ENCODE measurements around the gene DNAAF1.
"Not testable (repeated sequence)": the region's sequence is repeated elsewhere in the genome, so short reads cannot be mapped to it uniquely, and the experiment has no call there.

DNAAF1 gene

DNA sequence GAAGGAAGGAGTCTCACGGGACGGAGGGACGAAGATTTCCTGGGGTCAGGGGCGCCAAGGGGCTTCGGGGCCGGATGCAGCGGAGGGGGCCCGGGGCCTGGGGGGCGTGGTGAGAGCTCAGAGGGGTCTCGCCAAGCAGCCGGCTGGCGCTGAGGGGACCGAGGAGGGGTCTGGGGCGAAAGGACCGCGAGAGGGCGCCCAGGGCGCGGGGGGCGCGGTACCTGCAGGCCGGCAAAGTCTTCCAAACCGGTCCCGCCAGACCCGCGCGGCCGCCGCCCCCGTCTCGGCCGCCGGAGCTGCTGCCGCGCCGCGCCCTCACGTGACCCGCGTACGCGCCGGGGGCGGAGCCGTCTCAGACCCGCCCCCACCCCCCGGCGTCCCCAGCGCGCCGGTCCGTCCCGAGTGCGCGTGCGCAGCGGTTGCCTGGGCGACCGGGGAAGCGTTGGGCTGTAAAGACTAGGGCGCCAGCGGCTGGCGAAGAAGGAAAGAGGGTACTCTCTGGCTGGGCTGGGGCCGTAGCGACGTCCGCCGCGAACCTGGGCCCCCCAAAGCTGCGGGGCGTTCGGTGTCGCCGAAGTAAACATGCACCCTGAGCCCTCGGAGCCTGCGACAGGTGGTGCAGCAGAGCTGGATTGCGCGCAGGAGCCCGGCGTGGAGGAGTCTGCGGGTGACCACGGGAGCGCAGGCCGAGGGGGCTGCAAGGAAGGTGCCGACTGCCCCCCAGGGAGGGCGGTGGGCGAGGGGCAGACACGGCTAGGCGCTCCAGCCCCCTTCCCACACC, at the start of gene DNAAF1, which contains the start of gene HSDL1:
Gene DNAAF1 (plus strand): TSS at position 450 of the 781 bp plus-strand sequence. CDS start 133 bp downstream, at position 583.
Gene HSDL1 (minus strand): TSS at position 319 of the 781 bp plus-strand sequence. CDS start 13,856 bp downstream, outside the sequence.
- peak; percentile 80 for DNase-seq

DNA sequence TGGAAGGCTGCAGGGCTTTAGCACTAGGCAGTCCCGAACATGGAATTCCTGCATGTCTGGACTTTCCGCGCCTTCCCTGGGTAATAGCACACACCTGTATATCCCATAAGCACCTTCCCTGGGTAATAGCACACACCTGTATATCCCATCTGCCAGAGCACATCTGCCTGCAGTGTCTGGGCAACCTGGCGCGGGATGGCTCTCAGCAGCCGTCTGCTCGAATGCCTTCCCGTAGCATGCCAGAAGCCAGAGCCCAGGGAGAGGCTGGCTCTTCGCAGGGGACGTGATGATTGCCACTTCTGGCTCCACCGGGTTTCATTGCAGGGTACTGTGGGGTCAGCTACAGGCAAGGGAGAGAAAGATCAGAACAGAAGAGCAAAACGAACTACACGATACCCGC, 49.6 kb upstream of the DNAAF1 start:
- DNase-seq: no peak

DNA sequence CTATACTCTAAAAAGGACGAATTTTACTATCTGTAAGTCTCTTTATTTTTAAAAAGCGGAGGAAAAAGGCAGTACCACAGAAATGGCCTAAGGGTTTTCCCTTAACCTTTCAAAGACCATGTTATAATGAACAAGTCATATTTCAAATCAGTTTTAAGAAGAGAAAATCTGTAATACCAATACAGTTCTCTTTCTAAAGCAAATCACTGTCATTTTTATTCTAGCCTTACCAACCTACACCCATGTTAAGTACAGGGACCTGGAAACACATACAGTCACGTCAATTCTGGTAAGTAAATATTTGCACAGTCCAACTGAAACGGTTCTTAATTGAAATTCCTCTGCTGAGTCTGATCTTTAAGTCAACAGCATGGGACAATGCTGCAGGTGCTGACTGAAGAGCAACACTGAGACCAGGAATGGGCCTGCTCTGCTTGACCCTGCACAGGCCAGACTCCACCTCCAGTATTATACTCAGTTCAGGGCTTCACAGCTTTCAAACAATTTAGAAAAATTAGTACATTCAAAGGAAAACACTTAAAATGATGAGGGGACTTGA, 48.6 kb upstream of the DNAAF1 start:
- no peak for DNase-seq

DNA sequence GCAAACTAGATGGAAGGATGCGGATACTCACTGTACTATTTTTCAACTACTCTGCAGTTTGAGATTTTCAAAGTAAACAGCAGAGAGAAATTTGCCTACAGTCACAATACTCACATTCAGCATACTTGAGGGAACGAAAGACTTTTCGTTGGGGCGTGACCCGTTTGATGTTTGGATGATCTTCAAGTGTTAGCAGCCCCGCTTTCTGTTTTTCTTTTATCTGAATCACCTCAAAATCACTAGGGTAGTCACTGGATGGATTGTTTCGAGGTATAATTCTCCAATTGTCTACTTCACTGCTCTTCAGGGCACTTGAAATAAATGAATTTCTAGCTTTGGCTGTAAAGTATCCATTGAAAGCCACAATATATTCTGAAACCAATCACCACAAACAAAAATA, 46.2 kb upstream of the DNAAF1 start:
- no peak for DNase-seq

DNA sequence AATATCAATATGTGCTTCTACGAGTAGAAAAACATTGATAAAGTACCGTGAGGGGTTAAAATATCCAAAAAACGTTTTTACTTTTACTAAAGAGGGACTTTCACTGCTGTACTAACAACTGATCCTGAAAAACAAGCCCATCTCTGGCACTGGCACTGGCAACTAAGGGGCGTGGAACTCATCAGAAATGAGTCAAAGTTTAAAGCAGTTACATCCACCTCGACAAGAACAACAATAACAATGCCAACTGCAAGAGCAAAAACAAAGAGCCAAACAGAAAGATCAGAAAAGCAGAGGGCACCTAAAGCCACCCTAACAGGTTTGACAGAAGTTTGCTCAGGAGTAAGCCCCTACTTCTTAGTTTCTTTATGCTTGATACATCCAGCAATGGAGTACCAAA, 41.4 kb upstream of the DNAAF1 start:
- DNase-seq: no peak

DNA sequence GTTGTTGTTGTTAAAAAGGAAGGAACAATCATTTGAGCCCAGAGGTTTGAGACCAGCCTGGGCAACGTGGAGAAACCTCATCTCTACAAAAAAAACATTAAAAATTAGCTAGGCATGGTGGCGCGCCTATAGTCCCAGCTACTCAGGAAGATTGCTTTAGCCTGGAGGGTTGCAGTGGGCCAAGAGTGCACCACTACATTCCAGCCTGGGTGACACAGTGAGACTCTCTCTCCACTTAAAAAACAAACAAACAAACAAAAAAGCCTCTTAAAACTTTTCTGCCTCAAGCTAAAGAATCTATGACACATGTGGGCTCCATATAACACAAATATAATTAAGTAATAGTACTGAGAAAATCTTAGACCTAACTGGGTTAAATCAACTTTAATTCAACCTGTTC, 40.9 kb upstream of the DNAAF1 start:
- DNase-seq: no peak

DNA sequence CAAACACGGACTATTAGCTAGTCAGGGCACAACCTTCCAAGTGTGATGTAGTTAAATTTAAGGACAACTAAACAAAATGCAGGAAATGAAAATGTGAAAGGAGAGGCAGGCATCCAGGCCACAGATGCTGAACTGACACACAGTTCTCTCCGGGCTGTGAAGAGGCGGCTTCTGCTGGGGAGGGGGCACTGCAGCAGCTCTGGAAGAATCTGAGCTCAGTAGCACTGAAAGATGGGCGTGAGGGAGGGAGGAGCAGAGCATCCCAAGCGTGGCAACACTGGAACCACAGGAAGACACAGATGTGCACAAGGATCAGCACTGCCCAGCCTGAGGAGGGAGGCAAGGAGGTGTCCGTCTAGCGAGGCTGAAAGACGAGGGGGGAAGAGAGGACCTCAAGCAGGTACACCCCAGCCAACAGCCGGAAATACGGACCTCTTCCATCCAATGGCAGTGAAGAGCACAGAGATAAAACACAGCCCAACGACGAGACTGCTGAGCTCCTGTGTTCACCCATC, 39.8 kb upstream of the DNAAF1 start:
- no peak for DNase-seq

DNA sequence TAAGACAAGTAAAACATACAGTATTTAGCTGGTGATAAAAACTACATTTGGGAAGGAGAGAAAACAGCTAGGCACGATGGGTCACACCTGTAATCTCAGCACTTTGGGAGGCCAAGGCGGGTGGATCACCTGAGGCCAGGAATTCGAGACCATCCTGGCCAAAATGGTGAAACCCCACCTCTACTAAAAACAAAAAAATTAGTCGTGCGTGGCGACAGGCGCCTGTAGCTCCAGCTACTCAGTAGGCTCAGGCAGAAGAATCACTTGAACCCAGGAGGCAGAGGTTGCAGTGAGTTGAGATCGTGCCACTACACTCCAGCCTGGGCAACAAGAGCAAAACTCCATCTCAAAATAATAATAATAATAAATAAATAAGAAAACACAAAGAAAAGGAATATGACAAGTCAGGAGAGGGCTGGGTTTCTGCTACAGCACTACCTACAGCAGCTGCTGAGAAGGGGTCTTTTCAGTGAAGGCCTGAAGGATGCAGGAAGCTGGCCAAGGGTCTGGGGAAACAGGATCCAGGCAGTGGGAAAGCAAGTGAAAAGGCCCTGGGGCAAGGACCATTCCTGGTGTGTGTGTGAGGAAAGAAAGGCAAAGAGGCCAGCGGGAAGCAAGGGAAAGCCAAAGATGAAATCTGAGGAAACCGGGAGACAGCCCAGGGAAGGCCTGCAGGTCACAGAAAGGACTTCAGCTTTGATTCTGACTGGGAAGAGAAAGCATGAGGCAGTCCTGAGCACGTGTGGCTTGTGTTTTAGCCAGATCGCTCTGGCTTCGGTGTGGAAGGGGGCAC, 39.0 kb upstream of the DNAAF1 start:
- DNase-seq: no peak

DNA sequence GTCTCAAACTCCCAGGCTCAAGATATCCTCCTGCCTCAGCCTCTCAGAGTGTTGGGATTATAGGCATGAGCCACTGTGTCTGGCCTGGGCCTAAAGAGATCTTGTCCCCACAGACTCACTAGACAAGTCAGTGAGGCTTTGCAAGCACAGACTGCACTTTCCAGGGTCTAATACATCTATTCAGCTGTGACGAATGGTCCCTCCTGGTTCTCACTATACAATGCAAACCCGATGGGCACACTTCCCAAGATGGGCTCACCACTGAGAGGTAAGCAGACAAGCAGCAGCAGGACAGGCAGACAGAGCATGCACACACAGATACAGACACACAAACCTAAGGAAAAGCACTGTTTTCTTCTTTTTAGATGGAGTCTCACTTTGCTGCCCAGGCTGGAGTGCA, 37.2 kb upstream of the DNAAF1 start:
- no peak for DNase-seq

DNA sequence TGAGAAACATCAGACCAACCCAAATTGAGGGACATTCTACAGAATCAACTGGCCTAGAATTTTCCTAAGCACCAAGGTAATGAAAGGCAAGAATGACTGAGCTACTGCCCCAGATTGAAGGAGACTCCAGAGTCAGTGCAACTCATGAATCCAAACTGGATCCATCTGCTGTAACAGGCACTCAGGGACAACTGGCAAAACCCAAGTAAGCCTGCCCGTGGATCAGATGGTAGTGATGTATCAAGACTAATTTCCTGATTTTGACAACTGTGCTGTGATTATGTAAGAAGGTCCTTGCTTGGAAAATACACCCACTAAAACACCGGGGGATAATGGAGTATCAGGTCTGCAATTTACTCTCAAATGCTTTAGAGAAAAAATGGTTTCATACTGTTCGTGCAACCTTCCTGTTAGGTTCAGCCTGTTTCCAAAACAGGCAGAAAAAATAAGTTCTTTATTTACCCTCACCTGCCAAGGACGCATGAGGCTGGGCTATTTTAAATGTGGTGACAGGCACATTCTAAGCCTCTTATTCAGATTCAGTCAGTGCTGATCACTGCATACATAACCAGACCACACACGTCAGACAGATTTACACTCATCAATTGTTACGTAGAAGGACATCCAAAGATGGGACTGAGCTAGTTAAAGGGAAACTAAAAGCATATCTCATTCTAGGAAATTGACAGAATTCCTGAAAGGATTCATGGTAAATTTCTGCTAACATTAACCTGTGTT, 35.3 kb upstream of the DNAAF1 start:
- peak; percentile 5 for DNase-seq

DNA sequence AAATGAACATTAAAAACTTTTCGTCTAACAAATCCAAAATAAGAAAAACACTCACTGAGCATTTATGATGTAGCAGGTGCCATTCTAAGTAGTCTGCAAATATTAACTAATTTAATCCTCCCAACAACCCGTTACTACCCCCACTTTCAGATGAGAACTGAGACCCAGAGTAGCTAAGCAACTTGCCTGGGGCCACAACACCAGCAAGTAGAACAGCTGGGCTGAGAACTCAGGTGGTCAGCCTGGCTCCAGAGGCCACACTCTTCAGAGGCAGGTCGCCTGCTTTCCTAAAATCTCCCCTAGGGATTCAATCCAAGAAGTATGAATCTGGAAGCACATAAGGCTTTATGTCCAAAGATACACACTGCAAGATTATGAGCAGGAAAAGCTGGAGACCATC, 34.6 kb upstream of the DNAAF1 start:
- DNase-seq: no peak

DNA sequence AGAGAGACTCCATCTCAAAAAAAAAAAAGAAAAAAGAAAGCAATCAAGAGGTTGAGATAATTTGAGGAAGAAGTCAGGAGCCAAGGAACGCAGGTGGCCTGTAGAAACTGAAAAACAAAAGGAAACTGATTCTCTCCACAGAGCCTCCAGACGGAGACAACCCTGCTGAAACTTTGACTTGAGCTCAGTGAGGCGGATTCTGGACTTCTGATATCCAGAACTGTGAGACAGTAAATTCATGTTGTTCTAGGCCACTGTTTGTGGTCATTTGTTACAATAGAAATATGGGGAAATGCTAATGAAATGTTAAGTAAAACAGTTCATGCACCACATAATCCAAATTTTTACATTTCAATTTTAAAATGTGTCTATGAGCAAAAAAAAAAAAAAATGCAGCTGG, 33.6 kb upstream of the DNAAF1 start:
- no peak for DNase-seq

DNA sequence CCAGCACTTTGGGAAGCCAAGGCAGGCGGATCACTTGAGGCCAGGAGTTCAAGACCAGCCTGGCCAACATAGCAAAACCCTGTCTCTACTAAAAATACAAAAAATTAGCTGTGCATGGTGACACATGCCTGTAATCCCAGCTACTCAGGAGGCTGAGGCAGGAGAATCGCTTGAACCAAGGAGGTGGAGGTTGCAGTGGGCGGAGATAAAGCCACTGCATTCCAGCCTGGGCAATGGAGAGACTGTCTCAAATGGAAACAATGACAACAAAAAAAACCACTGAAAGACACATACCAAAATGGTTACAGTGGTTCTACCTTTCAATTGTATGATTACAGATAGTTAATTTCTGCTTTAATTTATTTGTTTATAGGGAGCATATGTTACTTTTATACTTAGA, 33.2 kb upstream of the DNAAF1 start:
- not testable (repeated sequence) for DNase-seq

DNA sequence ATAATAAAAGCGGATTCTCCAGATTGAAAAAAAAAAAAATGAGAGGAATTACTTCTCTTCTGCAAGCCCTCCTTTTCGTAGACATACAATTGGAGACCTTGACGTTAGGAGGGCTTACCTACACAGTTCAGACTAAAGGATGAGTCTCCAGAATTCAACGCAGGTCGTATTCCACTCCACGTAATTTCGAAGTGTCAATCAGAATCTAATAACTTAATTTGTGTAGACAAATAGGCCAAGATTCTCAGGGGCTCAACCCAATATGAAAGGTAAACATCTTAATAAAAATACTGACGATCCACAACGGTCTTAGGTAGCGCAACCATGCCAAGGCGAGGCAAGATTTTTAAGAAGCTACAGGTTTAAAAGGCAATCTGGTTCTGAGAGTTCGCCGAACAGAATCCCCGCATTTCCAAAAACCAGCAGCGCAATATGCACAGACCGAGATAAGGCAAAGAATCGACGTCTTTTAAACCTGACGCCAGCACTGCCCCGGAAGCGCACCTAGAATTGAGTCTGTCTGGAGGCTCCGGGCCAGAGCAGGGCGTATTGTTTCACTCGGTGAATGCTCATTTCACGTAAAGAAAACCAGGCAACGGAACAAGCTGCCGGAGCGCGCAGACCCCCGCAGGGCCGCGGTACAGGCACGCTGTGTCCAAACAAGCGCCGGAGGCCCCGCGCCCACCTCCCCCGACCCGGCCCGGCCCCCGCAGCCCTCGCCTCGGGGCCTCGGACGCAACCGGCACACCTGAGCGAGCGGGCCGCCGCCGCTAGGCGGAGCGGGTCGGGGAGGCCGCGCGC, 29.0 kb upstream of the DNAAF1 start:
- peak; percentile 27 for DNase-seq

DNA sequence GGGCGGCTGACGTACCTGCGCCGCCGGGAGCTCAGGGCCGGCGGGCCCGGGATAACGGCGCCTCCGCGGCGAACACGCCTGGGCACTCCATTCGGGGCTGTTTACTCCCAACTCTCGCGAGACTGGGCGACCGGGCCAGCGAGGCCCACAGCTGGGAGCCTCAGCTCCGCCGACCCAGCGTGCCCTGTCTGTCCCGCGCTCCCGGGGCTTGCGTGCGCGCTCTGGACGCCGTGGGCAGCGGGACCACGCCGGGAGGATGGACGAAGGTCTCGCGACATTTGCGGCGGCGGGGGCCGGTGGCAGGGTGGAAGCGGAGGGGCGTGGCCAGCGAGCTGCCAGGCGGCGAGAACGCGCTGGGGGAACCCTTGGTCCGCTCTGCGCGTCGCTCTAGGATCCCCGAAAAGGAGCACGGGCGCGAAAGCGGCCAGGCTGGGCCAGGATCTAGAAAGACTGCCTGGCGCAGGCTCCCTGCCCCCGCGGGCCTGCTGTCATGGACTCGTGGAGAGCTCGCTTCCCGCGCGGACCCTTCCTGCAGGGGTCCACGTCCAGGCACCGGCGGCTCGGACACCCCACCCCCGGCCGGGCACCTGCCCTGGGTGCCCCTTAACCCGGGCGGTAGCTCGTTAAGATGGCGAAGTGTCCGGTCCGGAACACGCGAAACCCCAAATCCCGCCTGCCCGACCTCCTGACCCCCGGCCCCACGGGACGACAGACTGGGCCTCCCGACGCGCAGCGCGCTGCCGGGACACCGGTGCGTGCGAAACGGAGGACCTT, 28.2 kb upstream of the DNAAF1 start, which contains the start of gene MBTPS1:
Gene MBTPS1 (minus strand): TSS at position 223 of the 774 bp plus-strand sequence. CDS start 15,159 bp downstream, outside the sequence.
- DNase-seq: peak; percentile 98

DNA sequence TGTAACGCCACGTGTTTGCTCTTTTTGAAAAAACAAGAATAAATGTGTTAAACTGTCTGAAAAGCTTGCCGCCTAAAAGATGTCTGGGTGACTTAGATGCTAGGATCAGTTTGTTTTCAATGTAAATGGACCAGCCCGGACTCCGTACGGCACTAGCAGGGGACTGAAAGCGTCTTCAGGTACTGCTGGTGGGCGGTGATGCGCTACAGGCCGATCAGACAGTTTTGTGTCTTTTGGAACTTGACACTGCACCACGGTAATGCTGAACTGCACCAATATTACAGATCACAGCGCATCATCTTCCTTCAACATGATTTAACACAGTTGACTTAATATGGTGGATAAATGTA, 27.6 kb upstream of the DNAAF1 start:
- peak; percentile 22 for DNase-seq

DNA sequence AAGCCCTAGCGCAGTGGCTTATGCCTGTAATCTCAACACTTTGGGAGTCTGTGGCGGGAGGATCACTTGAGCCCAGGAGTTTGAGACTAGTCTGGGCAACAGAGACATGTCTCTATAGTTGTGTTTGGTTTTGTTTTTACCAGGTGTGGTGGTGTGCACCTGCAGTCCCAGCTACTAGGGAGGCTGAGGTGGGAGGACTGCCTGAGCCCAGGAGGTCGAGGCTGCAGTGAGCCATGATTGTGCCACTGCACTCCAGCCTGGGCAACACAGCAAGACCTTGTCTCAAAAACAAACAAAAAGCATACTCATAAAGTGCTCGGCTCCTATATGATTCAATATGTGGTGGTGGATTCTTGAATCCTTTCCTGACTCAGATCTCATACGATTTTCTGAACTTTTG, 26.8 kb upstream of the DNAAF1 start:
- not testable (repeated sequence) for DNase-seq

DNA sequence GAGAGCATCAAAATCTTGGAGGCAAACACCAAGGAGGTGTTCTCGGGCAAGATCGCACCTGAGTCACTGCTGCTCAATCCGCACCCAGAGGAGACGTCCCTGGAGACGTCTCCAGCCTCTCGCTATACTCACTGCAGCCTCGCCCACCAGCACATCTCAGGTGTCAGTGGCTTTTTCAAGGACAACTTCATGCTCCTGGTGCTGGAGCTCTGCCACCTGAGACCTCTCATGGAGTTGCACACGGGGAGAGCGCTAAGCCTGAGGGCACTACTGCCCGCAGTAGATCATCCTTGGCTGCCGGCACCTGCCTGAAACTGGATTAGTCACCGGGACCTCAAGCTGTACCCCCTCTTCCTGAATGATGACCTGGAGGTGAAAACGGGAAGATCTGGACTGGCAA, 25.7 kb upstream of the DNAAF1 start:
- DNase-seq: no peak

DNA sequence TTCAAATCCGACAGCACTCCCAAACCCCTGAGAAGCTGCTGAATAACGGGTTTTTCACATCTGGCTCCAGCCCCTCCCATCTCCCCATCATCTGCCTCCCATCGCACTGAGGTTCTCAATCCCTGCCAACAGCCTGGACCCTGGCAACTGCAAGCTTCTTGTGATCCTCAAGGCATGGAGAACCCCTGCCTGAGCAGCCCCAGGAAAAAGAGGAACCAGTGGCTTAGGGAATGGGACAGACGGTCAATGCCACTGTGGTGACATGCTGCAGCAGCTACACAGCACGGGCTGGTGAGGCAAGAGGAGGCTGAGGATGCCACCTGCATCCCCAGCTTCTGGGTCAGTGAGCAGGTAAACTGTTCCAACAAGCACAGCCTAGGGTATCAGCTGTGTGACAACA, 25.1 kb upstream of the DNAAF1 start:
- no peak for DNase-seq

DNA sequence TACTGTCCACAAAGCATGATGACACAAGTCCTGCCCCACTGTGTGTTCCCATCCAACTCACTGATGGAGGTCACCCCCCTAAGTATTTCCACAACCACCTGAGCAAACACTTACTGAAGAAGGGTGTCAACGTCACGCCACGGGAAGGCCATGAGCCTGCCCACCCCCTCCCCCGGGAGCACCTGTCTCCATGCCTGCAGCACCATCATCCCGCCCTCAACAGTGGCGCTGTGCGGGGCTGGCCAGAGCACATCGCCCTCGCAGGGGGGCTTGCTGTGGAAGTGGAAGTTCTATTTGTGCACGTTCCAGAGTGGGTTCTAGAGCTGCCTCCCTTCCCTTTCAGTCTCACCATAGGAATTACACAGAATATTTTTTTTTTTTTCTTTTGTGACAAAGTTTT, 24.1 kb upstream of the DNAAF1 start:
- no peak for DNase-seq
